OCI-LY7 (cell line): ENCODE measurements around the gene PTCH2. TPM values are rescaled to one million over a fixed set of nuclear protein-coding genes. Genes with fewer than 3 reads are reported as not detected.
A peak's percentile ranks its signal among the peaks of the same experiment; 100 is the strongest.

Source experiments
- BruUV-seq: library from RNA; stranded (reverse); fragments of 400-500 nt; replicated peaks from 2 replicates; lab custom pipeline; 2021; lab: Mats Ljungman, UMichigan
- CTCF ChIA-PET: fragments of 300-600 bp; sonication (Branson Sonifier 250); formaldehyde crosslinking; loops from one replicate; lab custom pipeline; 2022; ENCODE audit warnings: antibody characterized with exemption; ENCODE audit not compliant: unreplicated experiment; lab: Charles Lee
- POLR2A ChIA-PET: fragments of 300-600 bp; sonication (Branson Sonifier 250); formaldehyde crosslinking; loops from one replicate; lab custom pipeline; 2022; ENCODE audit warnings: antibody characterized with exemption; lab: Charles Lee
- DNase-seq: peaks from one replicate; pipeline ENCODE4 v3.0.0-alpha.2; 2015; ENCODE audit warnings: low spot score
- H2AFZ ChIP-seq: fragments of 200-600 bp; sonication (generic), shearing (Covaris generic); 2 replicates; pipeline ENCODE4 v1.6.1; 2014; ENCODE audit warnings: mild to moderate bottlenecking, antibody characterized with exemption, low read length, moderate library complexity
- H3K27ac ChIP-seq: fragments of 200-600 bp; sonication (generic); 2 replicates; pipeline ENCODE4 v1.5.1; 2014; ENCODE audit warnings: mixed run types, low read depth, mild to moderate bottlenecking, moderate library complexity, low read length, inconsistent platforms; ENCODE audit not compliant: poor library complexity, severe bottlenecking
- H3K36me3 ChIP-seq: fragments of 200-600 bp; sonication (generic); 2 replicates; pipeline ENCODE4 v1.6.1; 2014; ENCODE audit warnings: mild to moderate bottlenecking, antibody characterized with exemption, low read length, moderate library complexity, mixed read lengths; ENCODE audit not compliant: insufficient read depth
- H3K4me1 ChIP-seq: fragments of 200-600 bp; sonication (generic); 2 replicates; pipeline ENCODE4 v1.5.1; 2014; ENCODE audit warnings: mild to moderate bottlenecking, low read length; ENCODE audit not compliant: insufficient read depth, poor library complexity, severe bottlenecking
- H3K4me2 ChIP-seq: fragments of 200-600 bp; sonication (generic); 2 replicates; pipeline ENCODE4 v1.6.1; 2014; ENCODE audit warnings: mild to moderate bottlenecking, low read length
- H3K4me3 ChIP-seq: fragments of 200-600 bp; sonication (generic); 2 replicates; pipeline ENCODE4 v1.5.1; 2014; ENCODE audit warnings: mild to moderate bottlenecking, low read depth, low read length; ENCODE audit not compliant: poor library complexity, severe bottlenecking
- H3K79me2 ChIP-seq: fragments of 200-600 bp; sonication (generic); 2 replicates; pipeline ENCODE4 v1.6.1; 2016; ENCODE audit warnings: low read depth, mild to moderate bottlenecking, low read length, moderate library complexity, mixed read lengths; ENCODE audit not compliant: insufficient read depth
- H3K9me2 ChIP-seq: fragments of 200-600 bp; sonication (generic); 2 replicates; pipeline ENCODE4 v1.6.1; 2016; ENCODE audit warnings: mild to moderate bottlenecking, low read length, mixed read lengths; ENCODE audit not compliant: insufficient read depth
- H3K9me3 ChIP-seq: fragments of 200-600 bp; sonication (generic); 2 replicates; pipeline ENCODE4 v1.6.1; 2014; ENCODE audit warnings: mild to moderate bottlenecking, mixed run types, low read length, mixed read lengths
- H4K20me1 ChIP-seq: fragments of 200-600 bp; sonication (generic); 2 replicates; pipeline ENCODE4 v1.6.1; 2014; ENCODE audit warnings: mild to moderate bottlenecking, antibody characterized with exemption, low read length, moderate library complexity, mixed read lengths; ENCODE audit not compliant: insufficient read depth
- CTCF ChIP-seq: fragments of 200-600 bp; sonication (generic); conservative IDR thresholded peaks from 2 replicates; pipeline ENCODE4 v1.5.1; 2014; ENCODE audit warnings: mild to moderate bottlenecking, antibody characterized with exemption, low read length, moderate library complexity, mixed read lengths
- EZH2phosphoT487 ChIP-seq: fragments of 200-600 bp; sonication (generic); IDR thresholded peaks from 2 replicates; pipeline ENCODE4 v1.6.1; 2018; ENCODE audit warnings: low read depth, borderline replicate concordance, mild to moderate bottlenecking, mixed run types, antibody characterized with exemption, low read length, moderate library complexity, mixed read lengths
- intact Hi-C: fragments of 100-400 bp; cut with micrococcal nuclease; formaldehyde crosslinking; loops from one replicate; pipeline ENCODE4 v1.10.0; 2022; ENCODE audit not compliant: unreplicated experiment
- total RNA-seq, 2 experiments: library from RNA; depleted of rRNA in 1 of 2; stranded (reverse); fragments of >200 nt in 1 of 2; shearing (Covaris generic) in 1 of 2; gene quantifications; 2 replicates each; pipeline ENCODE4 v1.2.3, GENCODE V29; 2014 to 2022

The PTCH2 gene
- total RNA-seq, 2 experiments from 2014 or later = 0.60 to 1.0 TPM

GRCh38 chr1:44822981-44823451, 20.0 kb downstream of the PTCH2 start:
- no peak for TF ChIP-seq CTCF
- TF ChIP-seq EZH2phosphoT487 = no peak
- no peak for DNase-seq
- H3K27ac ChIP-seq = no peak overlapping the region
- intact Hi-C loops = no loop called here
- H3K4me3 ChIP-seq = no peak overlapping the region
- no peaks in the 10 kb centered on the region for H3K9me3 ChIP-seq
- H4K20me1 ChIP-seq = no peaks in the 10 kb centered on the region
- no peaks in the 10 kb centered on the region for H3K36me3 ChIP-seq
- no peak overlapping the region for H3K4me2 ChIP-seq
- H3K9me2 ChIP-seq = no peaks in the 10 kb centered on the region
- POLR2A ChIA-PET = interaction anchor here (0.9 to 6.7 kb wide), 3 partner anchors 91 to 101 kb away, joined by 3 to 83 read pairs (median 4); no protein-coding TSS in a partner anchor
- CTCF ChIA-PET = interaction anchor here (0.6 to 1.3 kb wide), 2 partner anchors 23 to 511 kb away, joined by 3 to 7 read pairs; partner anchors contain the start of gene PLK3
- no peaks in the 10 kb centered on the region for H3K79me2 ChIP-seq
- no peak overlapping the region for H2AFZ ChIP-seq
- BruUV-seq = no TSS peak
- peaks cover 31% of the 10 kb centered on the region for H3K4me1 ChIP-seq

GRCh38 chr1:44822131-44822701, 20.8 kb downstream of the PTCH2 start:
- Histone ChIP-seq H3K36me3 (no peaks in the 10 kb centered on the region), H3K9me2 (no peaks in the 10 kb centered on the region), H3K79me2 (no peaks in the 10 kb centered on the region), H4K20me1 (no peaks in the 10 kb centered on the region), H3K4me2 (no peak overlapping the region), H3K9me3 (no peaks in the 10 kb centered on the region), H3K27ac (no peak overlapping the region), H2AFZ (no peak overlapping the region), H3K4me1 (peaks cover 31% of the 10 kb centered on the region), H3K4me3 (no peak overlapping the region)
- no peak for TF ChIP-seq CTCF
- TF ChIP-seq EZH2phosphoT487 = no peak
- ChIA-PET CTCF (interaction anchor here (0.6 to 1.3 kb wide), 3 partner anchors 22 to 512 kb away, joined by 3 to 13 read pairs (median 7); partner anchors contain the start of gene PLK3), POLR2A (interaction anchor here (0.6 to 6.7 kb wide), 7 partner anchors 13 to 792 kb away, joined by 3 to 83 read pairs (median 4); partner anchors contain the start of gene BTBD19)
- intact Hi-C loops = no loop called here
- DNase-seq = no peak
- no TSS peak for BruUV-seq

GRCh38 chr1:44821240-44821715, 21.8 kb downstream of the PTCH2 start:
- no peak for TF ChIP-seq EZH2phosphoT487
- TF ChIP-seq CTCF = no peak
- Histone ChIP-seq H3K27ac (no peak overlapping the region), H3K4me1 (peaks cover 31% of the 10 kb centered on the region), H3K36me3 (no peaks in the 10 kb centered on the region), H3K79me2 (no peaks in the 10 kb centered on the region), H4K20me1 (no peaks in the 10 kb centered on the region), H2AFZ (no peak overlapping the region), H3K9me2 (no peaks in the 10 kb centered on the region), H3K4me2 (peak overlapping the region; percentile 92; the same call in 1 of the 2 replicates), H3K4me3 (no peak overlapping the region), H3K9me3 (no peaks in the 10 kb centered on the region)
- intact Hi-C loops = no loop called here
- ChIA-PET CTCF (no interaction called here), POLR2A (interaction anchor here (1.0 to 6.7 kb wide), 8 partner anchors 12 to 104 kb away, joined by 3 to 83 read pairs (median 14); partner anchors contain the start of genes BTBD19, PLK3 and RNU5D-1)
- no peak for DNase-seq
- no TSS peak for BruUV-seq
